HG03025 (cell line): ENCODE measurements around the gene PAPOLG.

Experiments used
- ATAC-seq: cut with Tn5 transposase; IDR thresholded peaks from one replicate; pipeline ENCODE4 v1.9.1; 2021; ENCODE audit warnings: mild to moderate bottlenecking, moderate library complexity; ENCODE audit not compliant: unreplicated experiment, low FRiP score

Gene PAPOLG

GRCh38 chr2:60756097-60757087, at the start of gene PAPOLG:
Gene PAPOLG (plus strand): TSS chr2:60756268. CDS start chr2:60756479, 211 bp downstream.
- ATAC-seq, result peak; percentile 98

GRCh38 chr2:60707750-60708371, 48.2 kb upstream of the PAPOLG start:
- ATAC-seq, result no peak

GRCh38 chr2:60708630-60709320, 47.3 kb upstream of the PAPOLG start:
- ATAC-seq, result no peak

- ATAC-seq, result no peak
These were observed 45.4 kb upstream of the PAPOLG start for GRCh38 chr2:60710707-60711106.

- no peak for ATAC-seq
These were observed 40.5 kb upstream of the PAPOLG start for GRCh38 chr2:60715561-60715960.

- ATAC-seq, result no peak
These were observed 38.4 kb upstream of the PAPOLG start for GRCh38 chr2:60717691-60718090.

- no peak for ATAC-seq
These were observed 36.7 kb upstream of the PAPOLG start for GRCh38 chr2:60719331-60719730.

GRCh38 chr2:60725466-60725865, 30.6 kb upstream of the PAPOLG start:
- ATAC-seq, result no peak

GRCh38 chr2:60728855-60729254, 27.2 kb upstream of the PAPOLG start:
- no peak for ATAC-seq

- ATAC-seq, result no peak
These were observed 20.4 kb upstream of the PAPOLG start for GRCh38 chr2:60735496-60736250.

- no peak for ATAC-seq
These were observed 17.4 kb upstream of the PAPOLG start for GRCh38 chr2:60738679-60739078.

- no peak for ATAC-seq
These were observed 16.9 kb upstream of the PAPOLG start for GRCh38 chr2:60739156-60739555.

GRCh38 chr2:60741576-60741975, 14.5 kb upstream of the PAPOLG start:
- no peak for ATAC-seq

GRCh38 chr2:60742419-60742818, 13.6 kb upstream of the PAPOLG start:
- no peak for ATAC-seq

- no peak for ATAC-seq
These were observed 10.7 kb upstream of the PAPOLG start for GRCh38 chr2:60745330-60745729.

- ATAC-seq, result no peak
These were observed 10.3 kb upstream of the PAPOLG start for GRCh38 chr2:60745761-60746160.

- ATAC-seq, result no peak
These were observed 9.8 kb upstream of the PAPOLG start for GRCh38 chr2:60746318-60746717.

- ATAC-seq, result no peak
These were observed 3.6 kb downstream of the PAPOLG start for GRCh38 chr2:60759654-60760053.

GRCh38 chr2:60764736-60765534, 8.9 kb downstream of the PAPOLG start:
- ATAC-seq, result no peak

- ATAC-seq, result no peak
These were observed 10.2 kb downstream of the PAPOLG start for GRCh38 chr2:60766283-60766682.
